NCI-H774 (cell line): Measurements from ENCODE around the gene EML4.
A peak's percentile ranks its signal among the peaks of the same experiment; 100 is the strongest.

Source experiments
- DNase-seq: peaks from one replicate; lab custom pipeline; 2025; lab: John Stamatoyannopoulos, UW

EML4 gene

DNA sequence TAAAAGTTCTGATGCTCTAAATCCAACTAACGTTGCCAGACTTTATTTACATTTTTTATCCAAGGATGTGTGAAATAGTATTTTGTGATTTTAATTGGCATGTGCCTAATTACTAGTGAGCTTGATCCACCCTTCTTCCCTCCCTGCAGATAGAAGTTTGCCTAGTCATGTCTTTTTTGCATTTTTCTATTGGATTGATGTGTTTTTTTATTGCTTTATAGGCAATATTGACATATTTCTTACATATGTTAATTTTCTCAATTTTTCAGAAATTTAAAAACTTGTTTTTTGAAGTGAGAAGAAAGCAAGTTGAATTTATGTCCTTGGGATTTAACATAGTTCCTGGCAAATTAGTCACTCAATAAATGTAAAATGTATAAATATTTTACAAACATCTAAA, 56.4 kb downstream of the EML4 start:
- DNase-seq = no peak

DNA sequence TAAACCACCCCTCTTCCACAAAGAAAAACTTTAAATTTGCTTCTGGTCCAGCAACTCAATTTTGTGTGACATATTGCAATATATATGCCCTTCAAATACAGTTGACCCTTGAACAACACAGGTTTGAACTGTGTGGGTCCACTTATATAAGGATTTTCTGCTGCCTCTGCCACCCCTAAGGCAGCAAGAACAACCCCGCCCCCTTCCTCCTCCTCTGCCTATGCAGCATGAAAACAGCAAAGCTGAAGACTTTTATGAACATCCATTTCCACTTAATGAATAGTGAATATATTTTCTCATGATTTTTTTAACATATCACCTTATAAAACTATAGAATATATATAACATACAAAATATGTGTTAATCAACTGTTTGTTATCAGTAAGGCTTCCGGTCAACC, 58.3 kb downstream of the EML4 start:
- DNase-seq = no peak

DNA sequence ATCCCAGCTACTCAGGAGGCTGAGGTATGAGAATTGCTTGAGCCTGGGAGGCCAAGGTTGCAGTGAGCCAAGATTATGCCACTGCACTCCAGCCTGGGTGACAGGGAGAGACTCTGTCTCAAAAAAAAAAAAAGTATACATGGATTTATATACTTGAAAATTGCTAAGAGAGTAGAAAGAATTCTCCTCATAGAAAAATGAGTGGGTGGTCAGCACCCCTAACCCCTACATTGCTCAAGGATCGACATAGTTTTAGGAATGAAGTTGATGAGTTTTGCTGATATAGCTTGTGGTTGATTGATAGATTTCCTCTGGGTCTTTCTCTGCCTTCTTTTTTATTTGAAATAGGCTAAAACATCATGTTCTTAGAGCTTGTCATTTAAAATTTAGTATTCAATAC, 58.9 kb downstream of the EML4 start:
- DNase-seq = no peak

DNA sequence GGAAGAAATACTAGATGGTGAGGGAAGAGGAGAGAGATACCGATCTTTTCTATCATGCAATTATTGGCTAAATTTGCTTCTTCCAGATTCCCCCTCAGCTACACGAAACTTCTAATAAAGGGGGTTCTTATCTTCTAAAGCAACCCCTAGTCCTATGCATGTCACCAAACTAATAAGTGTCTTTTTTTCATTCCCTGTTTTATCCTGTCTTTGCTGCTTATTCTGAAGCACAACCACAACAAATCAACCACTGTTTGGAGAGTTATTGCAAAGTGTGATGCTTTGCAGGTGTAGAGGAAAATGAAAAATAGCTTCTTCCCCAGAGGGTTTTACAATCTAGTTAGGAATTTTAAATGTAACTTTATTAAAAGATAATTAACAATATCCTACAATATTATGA, 60.8 kb downstream of the EML4 start:
- DNase-seq = no peak

DNA sequence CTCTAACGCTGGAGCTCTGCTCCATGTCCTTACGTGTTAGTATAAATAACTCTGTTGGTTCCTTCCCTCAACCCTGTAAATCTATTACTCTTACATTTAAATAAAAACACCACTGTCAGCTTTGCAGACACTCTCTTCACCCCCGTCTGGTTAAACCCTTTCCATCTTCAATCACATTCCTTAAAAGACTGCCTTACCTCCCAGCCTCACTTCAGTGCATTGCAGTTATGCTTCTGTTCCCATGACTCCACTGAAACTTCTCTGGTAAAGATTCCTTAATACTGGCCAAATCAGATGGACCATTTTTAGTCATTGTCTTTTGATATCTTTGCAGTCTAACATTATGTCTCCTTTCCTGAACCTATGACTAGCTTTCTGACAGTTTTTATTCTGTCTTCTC, 61.7 kb downstream of the EML4 start:
- no peak for DNase-seq

DNA sequence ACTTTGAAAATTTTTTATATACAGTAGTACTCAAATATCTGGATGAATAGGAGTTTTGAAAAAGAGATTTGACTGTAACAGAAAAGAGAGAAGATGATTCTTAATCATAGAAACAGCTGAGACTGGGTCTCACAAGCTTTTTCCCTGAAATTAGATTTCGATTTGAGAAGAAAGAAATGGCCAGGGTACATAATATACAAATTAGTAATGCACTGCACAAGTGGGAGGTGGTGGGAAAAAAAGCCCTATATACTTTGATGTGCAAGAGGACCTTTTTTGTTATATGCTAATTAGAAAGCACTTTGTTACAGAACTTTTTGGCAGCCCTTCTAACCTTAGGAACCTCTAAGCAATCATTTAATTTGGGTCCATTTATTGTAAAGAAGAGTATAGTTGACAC, 62.9 kb downstream of the EML4 start:
- no peak for DNase-seq

DNA sequence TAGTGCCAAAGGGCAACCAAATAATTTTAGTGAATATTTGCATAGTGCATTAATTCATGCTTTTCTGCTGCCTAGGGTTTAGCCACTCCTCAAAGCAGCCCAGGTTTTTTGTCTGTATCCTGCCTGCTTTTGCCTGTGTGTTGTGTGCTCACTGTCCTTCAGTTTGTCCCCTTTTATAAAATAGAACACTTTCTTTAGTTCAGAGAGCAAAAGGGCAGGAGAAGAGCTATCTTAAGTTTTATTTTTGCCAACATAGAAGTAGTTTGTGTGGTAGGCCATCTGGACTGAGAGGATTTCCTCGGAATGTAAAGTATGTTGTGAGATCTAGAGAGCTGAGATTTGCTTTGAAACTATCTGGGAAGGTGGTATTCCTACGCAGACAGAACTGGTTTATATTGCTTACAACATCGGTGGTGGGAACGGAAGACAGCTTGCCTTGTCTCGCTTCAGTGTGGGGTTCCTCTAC, 64.9 kb downstream of the EML4 start:
- no peak for DNase-seq

DNA sequence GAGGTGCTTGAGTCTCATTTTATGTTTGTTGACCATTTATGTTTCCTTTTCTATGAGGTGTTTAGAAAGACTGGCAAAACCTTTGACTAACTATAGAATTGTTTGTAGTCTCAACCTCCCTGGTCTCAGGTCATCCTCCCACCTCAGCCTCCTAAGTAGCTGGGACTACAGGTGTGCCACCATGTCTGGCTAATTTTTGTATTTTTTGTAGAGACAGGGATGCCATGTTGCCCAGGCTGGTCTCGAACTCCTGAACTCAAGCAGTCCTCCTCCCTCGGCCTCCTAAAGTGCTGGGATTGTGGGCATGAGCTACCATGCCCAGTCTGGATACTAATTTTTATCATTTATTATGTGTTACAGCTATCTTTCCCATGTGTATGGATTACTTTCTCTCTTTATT, 67.8 kb downstream of the EML4 start:
- no peak for DNase-seq

DNA sequence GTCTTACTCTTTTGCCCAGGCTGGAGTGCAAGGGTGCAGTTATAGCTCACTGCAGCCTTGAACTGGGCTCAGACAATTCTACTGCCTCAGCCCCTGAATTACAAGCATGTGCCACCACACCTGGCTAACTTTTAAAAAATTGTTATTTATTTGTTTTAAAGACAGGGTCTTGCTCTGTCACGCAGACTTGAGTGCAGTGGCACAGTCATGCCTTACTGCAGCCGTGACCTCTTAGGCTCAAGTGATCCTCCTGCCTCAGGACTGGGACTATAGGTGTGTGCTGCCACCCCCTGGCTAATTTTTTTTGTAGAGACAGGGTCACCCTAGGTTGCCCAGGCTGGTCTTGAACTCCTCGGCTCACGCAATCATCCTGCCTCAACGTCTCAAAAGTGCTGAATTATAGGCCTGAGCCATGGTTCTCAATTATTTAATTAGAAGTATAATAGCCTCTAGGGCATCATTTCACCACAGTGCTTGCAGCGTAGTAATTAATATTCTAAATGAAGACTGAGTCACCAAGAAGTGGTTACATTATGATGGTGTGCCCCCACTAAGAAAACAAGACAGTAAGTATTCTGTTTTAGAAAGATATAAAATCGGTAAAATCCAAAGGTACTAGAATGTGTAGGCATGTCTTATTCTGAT, 69.6 kb downstream of the EML4 start:
- DNase-seq = peak; percentile 9

DNA sequence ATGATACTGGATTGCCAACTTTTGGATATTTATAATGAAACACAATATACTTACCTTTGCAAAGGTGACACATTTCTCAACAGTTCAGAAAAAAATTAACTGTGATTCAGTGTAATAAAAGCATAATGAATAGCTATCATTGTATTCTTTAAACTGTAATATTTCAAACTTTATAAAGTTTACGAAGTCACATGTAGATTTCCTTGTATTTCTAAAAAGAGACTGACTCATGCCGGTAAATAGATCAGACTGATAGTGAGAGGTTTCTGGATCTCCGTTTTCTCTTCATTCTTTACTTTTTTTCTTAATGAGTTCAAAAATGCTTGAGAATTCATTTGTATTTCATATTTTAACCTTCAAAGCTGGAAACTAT, 70.1 kb downstream of the EML4 start:
- no peak for DNase-seq

DNA sequence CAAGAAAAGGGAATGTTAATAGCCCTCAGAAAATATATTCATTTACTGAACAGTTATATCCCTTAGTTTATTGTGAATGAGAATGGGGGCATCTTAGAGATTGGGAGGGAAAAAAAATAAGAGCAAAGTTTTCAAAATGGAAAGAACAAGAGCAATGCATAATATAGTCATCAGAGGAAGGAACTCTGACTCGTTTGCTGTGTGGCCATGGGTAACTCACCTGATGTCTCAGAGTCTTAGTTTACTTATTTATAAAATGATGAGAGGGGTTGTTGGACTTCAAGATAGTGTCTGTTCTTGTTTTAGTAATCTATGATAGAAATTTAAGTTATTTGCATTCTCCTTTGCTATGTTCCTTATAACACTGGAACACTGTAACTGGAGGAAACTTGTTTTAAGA, 70.7 kb downstream of the EML4 start:
- no peak for DNase-seq

DNA sequence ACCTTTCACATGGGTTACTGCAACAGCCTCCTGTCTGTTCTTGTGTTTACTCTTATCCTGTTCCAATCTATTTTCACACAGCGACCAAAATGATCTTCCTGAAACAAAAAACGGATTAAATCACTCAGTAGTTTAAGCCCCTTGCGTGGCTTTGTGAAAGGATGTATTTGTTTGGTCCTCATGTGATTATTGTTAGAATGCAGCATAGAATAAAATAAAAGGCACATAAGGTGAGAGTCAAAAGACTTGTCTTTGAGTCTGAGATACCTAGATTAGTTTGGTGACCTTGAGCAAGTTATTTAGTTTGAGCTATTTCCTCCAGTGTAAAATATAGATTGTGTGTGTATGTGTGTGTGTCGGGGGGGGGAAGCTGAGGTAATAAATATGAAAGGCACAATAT, 72.4 kb downstream of the EML4 start:
- no peak for DNase-seq

DNA sequence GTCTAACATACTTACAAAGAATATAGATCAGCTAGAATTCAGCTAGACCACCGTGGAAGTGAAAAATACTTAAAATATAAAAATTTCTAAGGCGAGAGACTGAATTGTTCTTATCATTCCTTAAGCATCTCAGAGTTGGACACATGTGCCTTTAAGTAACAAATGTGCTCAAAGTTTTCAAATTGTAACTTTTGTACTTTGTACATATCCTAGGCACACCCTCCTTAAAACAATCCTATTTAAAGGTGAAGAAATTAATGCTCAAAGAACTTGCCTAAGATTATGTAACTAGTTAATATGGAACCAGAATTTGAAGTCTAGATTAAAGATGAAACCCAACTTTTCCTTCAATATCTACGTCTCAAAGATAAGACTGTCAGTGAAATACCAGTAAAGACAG, 74.1 kb downstream of the EML4 start:
- DNase-seq = no peak

DNA sequence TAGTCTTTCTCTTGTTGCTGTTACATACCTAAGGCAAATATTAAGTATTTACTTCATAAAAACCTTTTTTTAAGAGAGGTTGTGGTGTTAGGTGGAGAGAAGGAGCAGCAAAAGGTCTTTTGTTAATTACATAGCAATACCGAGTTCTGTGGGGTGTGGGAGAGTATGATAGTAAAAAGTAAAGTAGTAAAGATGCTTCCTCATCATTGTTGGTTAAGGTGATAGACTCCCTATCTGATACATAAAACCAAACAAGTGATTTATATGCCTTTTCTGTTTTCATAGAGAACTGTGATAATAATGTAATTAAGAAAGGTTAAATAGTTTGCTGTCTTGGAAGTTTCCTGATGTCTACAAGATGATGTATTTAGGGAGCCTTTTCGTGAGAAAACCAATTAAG, 75.4 kb downstream of the EML4 start:
- DNase-seq = no peak

DNA sequence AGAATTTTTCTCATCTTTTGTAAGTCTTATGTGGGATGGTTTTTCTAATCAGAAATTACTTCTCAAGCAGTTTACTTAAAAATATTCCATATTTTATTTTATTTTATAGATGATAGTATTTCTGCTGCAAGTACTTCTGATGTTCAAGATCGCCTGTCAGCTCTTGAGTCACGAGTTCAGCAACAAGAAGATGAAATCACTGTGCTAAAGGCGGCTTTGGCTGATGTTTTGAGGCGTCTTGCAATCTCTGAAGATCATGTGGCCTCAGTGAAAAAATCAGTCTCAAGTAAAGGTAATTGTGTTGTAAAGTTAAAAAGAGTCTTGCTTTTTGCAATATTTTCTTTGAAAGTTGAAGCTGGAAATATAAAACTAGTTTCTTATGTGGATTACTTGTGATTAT, 76.2 kb downstream of the EML4 start:
- no peak for DNase-seq

DNA sequence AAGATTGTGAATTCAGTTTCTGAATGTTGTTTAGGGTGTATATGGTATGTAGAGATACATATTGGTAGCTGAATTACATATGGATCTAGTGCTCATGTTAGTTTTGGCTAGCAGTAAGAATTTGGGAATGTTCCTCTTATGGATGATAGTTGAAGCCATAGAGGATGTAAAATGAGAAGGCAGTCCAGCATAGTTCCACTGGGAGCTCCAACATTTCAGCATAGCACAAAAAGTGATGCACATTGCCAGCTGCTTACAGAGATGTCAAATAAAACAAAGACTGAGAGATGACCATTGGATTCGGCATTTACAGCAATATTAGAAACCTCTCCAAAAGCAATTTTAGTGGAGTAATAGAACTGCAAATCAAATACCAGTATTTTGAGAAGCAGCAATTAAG, 77.4 kb downstream of the EML4 start:
- DNase-seq = no peak

DNA sequence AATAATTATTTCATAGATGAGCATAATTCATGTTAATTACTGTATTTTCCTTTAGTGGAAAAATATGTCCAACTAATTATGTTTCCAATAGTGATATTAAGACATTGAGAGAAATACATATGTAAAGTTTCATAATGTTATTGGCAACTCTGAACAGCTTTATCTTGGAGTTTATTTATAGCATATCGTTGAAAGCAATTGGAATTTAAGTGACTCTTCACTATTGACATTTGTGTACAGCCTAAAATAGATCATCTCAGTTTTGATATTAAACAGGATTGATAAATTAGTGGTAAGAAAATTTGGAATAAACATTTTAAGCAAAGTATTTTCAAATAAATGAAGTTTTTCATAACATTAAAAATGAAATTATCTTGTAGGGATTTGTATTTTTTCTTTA, 79.7 kb downstream of the EML4 start:
- no peak for DNase-seq

DNA sequence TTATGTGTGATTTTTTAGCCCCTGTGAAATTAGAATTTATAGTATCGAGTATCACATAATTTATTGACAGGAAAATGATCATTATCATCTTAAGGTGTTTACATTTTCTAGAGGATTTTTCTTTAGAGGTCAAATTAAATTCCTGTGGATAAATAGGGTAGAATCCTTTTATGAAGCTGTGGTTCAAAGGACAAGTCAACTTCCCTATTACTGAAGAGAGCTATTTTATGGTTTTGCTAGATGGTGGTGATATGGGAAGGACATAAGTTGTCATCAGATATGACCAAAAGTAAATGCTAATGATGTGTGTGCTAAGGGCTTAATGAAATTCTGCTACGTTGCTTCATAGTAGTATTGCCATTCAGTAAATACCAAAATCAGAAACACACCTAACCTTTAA, 80.1 kb downstream of the EML4 start:
- DNase-seq = no peak

DNA sequence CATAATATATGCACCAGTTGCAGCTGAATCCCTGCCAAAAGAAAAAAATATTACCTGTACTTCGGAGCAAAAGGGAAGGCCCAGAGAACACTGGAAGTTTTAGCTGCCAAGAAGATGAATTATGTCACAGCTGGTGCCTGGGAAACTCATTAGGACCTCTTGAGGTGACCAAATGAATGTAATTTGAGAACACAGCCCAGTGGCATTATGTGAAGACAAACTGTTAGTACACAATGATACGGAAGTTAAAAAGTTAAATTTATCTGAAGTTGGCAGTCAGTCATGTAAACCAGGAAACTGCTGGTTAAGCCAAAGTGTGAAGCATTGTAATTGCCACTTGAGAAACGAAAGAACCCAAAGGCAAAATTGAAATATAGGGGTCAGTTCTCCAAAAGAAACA, 80.7 kb downstream of the EML4 start:
- peak; percentile 83 for DNase-seq

DNA sequence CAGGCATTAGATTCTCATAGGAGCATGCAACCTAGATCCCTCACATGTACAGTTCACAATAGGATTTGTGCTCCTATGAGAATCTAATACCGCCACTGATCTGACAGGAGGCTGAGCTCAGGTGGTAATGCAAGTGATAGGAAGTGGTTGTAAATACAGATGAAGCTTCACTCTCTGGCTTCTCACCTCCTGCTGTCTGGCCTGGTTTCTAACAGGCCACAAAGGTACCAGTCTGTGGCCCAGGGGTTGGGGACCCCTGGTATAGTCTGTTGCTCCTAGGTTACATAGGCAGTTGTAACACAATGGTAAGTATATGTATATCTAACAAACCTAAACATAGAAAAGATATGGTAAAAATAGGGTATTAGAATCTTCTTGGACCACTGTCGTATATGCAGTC, 81.8 kb downstream of the EML4 start:
- DNase-seq = no peak

DNA sequence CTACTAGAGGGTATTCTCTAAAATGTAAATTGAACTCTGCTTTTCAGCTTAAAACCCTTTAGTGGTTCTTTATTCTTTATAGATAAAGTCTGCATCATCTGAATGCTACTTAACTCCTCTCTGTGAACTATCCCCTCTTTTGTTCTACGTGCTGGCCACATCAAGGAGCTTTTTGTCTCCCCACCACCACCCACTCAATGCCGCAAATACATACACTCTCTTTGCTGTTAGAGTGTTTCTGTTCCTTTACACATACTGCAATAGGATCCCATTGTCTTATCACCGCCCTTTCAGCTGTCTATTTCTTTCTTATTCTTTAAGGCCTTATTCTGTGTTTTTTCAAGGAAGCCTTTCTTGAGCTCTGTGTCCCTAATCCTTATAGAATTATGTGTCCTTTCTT, 83.3 kb downstream of the EML4 start:
- no peak for DNase-seq

DNA sequence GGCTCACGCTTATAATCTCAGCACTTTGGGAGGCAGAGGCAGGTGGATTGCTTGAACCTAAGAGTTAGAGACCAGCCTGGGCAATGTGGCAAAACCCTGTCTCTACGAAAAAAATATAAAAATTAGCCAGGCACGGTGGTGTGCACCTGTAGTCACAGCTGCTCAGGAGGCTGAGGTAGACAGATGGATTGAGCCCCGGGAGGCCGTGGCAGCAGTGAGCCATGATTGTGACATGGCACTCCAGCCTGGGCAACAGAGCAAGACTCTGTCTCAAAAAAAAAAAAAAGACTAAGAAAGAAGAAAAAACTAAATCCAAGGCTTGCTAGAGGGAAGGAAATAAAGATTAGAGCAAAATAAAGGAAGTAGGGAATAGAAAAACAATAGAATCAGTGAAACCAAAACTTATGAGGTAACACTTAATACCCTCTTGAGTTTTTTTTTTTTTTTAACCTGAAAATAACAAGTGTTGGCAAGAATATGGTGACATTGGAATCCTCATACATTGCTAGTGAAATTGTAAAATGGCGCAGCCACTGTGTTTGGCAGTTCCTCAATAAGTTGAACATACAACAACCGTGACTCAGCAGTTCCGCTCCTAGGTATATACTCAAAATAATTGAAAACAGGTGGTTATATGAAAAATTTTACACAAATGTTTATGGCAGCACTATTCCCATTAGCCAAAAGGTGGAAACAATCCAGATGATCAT, 85.2 kb downstream of the EML4 start:
- no peak for DNase-seq

DNA sequence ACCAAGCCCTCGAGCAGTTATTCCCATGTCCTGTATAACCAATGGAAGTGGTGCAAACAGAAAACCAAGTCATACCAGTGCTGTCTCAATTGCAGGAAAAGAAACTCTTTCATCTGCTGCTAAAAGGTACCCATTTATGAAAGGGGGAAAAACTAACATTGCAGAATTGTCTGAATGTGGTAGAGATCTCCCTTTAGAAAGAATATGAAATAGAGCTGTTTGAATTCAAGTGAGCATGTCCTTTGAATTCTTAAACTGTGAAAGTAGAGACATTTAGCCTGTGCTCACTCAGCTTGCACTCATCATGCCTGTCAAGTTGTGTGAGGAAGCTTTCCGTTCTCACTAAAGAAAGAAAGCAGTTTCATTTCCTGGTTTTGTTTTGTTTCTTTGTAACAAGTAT, 87.4 kb downstream of the EML4 start:
- DNase-seq = no peak

DNA sequence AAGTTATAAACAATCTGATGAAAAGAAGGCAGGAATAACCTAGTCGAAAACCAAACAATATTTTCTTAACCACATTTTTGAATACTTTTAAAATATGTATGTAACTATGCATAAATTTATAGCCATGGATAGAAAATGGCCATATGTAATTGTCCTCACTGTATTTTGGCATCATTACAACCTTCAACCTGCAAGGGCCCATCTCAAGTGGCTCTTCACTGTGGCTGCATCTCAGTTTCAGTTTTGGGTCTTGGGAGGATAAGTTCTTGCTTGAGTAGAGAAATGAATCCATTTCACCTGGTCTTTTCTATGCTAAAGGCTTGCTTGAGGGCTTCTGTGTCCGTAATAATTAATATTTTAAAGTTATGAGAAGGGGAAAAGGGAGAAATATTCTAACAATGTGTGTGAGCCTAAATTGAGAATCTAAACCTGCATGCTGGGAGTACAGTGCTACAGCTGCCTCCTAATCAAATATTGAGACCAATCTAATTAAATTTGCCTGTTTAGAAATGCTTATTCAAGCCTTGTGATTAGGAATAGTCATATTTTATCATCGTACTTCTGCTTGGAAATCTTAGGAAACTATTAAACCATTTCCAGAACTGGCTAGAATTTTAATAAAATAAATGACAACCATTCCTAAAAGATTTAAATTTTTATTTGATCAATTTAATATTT, 92.5 kb downstream of the EML4 start:
- DNase-seq = peak; percentile 5
